G401.6 (cell line): ENCODE results near the gene UGT2B10.
"Not testable (repeated sequence)": the region's sequence is repeated elsewhere in the genome, so short reads cannot be mapped to it uniquely, and the experiment has no call there.

Experiments
- FAIRE-seq: peaks from 2 replicates; lab custom pipeline; 2012; peaks lifted over from hg19 to GRCh38; lab: Jason Lieb, UNC

Gene UGT2B10

GRCh38 chr4:68815617-68816409 is at the start of gene UGT2B10:
Gene UGT2B10, plus strand, starts transcription at chr4:68815994. Its CDS starts 26 bp downstream, at chr4:68816020.
- FAIRE-seq, result peak; percentile 25

GRCh38 chr4:68771836-68772235 is 44.0 kb upstream of the UGT2B10 start:
- FAIRE-seq, result not testable (repeated sequence)

GRCh38 chr4:68773699-68774098 is 42.1 kb upstream of the UGT2B10 start:
- FAIRE-seq, result no peak

DNA sequence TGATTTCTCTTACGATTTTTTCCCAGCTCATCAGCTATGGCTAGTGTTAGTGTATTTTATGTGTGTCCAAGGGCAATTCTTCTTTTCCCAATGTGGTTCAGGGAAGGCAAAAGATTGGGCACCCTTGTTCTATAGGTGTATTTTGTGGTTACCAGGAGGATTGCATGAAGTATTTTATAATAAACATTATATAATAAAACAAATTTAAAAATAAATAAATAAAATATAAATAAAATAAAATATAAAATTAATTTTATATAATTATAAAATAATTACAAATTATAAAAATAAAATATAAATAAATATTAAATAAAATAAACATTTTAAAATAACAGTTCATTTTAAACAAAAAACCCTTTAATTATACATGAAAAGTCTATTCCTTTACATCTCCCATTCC is 35.6 kb upstream of the UGT2B10 start:
- FAIRE-seq, result peak; percentile 96

- no peak for FAIRE-seq
Measured at GRCh38 chr4:68797048-68797447, 18.7 kb upstream of the UGT2B10 start.

GRCh38 chr4:68797618-68798017 is 18.2 kb upstream of the UGT2B10 start:
- FAIRE-seq, result no peak

DNA sequence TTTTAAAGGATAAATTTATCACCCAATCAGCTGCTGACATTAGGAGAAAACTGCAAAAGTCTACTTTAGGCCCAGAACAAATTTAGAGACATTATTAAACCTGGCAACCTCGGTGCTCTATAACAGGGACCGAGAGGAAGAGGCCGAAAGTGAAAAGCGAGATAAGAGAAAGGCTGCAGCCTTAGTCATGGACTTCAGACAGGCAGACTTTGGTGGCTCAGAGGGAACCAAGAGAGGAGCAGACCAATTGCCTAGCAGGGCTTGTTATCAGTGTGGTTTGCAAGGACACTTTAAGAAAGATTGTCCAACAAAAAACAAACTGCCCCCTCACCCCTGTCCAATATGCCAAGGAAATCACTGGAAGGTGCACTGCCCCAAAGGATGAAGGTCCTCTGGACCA is 12.8 kb upstream of the UGT2B10 start:
- FAIRE-seq, result no peak

GRCh38 chr4:68808060-68808459 is 7.7 kb upstream of the UGT2B10 start:
- FAIRE-seq, result no peak

GRCh38 chr4:68810919-68811318 is 4.9 kb upstream of the UGT2B10 start:
- no peak for FAIRE-seq

DNA sequence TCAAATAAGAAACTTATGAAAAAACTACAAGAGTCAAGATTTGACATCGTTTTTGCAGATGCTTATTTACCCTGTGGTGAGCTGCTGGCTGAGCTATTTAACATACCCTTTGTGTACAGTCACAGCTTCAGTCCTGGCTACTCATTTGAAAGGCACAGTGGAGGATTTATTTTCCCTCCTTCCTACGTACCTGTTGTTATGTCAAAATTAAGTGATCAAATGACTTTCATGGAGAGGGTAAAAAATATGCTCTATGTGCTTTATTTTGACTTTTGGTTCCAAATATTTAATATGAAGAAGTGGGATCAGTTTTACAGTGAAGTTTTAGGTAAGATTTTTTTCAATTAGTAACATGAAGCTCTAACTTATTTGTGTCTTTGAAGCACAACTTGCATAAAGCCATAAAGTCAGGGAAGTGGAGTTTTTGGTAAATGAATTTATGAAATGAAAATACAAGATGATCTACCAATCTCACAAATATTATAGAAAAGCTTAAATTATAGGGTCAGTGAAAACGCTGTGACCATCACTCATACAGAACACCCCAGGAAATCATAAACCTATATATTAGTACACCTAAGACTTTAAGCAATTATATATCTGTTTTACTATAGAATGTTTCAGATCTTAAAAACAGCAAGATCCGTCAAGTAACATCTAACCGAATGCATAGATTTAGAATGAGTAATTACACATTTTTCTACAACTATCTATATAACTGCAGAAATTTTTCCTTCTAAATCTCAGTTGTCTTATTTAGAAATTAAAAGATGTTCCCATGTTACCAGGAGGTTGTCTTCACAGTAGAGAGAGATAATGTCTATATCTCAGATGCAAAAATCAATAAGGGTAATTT is 844 bp downstream of the UGT2B10 start:
- not testable (repeated sequence) for FAIRE-seq

DNA sequence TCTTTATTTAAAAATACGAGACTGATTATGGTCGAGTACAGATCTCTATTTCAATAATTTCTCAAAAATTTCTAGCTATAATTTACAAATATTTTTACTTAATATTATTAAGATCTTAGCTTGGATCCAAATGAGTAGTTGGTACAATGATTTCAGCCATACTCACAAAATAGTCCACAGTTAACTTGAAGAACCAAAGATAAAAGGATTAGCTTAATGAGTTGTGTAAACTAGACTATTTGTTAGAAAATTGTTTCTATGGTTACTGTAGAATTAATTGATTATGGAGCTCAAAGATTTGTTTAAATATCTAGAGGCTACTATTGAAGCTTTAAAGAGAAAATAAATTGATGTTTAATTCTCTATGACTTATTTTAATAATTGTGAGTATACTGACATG is 1.6 kb downstream of the UGT2B10 start:
- FAIRE-seq, result peak; percentile 68

- FAIRE-seq, result not testable (repeated sequence)
Measured at GRCh38 chr4:68818030-68818462, 2.3 kb downstream of the UGT2B10 start.

DNA sequence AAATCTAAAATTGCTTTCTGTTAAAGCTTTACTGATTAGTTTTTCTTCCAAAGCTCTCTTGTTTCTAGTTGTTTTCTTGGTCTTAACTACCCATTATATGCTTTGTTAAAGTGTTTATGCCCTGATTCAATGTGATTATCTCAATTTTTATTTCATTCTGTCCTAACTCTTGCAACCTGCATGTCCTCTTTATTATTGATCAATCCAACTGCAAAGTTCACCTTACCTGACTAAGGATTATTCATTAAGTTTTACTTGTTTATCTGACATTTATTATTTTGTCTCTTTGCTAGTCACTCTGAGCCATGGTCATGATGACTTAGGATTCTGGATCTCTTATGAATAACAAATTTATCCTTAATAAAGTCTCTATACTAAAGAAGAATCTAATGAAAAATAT is 15.8 kb downstream of the UGT2B10 start:
- no peak for FAIRE-seq

DNA sequence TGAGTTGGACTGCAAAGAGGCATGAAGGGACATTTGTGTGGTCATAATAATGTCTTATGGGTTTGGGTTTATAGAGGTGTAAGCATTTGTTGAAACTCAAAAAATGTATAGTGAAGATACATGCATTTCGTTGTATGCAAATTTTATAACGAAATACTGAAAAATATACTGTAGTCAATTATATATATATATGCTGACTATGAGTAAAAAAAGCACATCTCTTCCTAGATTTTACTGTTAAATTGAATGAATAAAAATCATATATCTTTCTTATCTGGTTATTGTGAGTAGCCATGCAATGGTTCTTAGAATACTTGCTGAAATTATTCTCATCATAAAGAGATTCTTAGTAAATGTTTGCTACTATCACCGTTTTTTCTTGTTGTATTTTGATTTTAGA is 34.5 kb downstream of the UGT2B10 start:
- FAIRE-seq, result no peak

DNA sequence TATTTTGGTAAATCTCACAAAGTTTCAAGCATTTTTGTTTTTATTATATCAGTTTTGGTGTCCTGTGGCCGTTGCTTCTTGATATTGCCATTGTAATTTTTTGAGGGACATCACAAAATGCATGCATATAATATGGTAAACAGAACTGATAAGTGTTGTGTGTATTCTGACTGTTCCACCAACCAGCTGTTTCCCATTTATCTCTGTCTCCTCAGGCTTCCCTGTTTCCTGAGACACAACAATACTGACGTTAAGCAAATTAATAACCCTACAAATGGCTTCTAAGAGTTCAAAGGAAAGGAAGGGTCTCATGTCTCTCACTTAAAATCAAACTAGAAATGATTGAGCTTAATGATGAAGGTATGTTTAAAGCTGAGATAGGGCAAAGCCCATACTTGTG is 40.0 kb downstream of the UGT2B10 start:
- FAIRE-seq, result no peak

GRCh38 chr4:68858039-68858438 is 42.2 kb downstream of the UGT2B10 start:
- no peak for FAIRE-seq

GRCh38 chr4:68859655-68860054 is 43.9 kb downstream of the UGT2B10 start:
- FAIRE-seq, result no peak

- no peak for FAIRE-seq
Measured at GRCh38 chr4:68861057-68861456, 45.3 kb downstream of the UGT2B10 start.

GRCh38 chr4:68864438-68865187 is 48.8 kb downstream of the UGT2B10 start:
- no peak for FAIRE-seq

- FAIRE-seq, result no peak
Measured at GRCh38 chr4:68865188-68865638, 49.4 kb downstream of the UGT2B10 start.

GRCh38 chr4:68865760-68866159 is 50.0 kb downstream of the UGT2B10 start:
- no peak for FAIRE-seq

DNA sequence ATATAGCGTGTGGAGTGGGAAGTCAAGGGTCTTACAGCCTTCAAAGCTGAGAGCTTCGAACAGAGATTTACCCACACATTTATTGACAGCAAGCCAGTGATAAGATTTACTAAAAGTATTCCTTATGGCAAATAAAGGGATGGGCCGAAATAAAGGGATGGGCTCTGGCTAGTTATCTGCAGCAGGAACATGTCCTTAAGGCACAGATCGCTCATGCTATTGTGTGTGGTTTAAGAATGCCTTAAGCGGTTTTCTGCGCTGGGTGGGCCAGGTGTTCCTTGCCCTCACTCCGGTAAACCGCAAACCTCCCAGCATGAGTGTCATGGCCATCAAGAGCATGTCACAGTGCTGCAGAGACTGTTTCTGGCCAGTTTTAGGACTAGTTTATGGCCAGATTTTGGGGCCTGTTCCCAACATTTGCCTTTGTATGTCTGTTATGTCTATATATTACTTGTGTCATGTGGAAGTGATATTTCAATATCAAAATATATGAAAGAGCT is 53.5 kb downstream of the UGT2B10 start:
- FAIRE-seq, result no peak
